NB4 (cell line): ENCODE results near the gene PAM.

Experiments used
- DNase-seq: peaks from one replicate; pipeline ENCODE4 v3.0.0; 2010; ENCODE audit warnings: low read depth
- H3K4me3 ChIP-seq: one replicate; pipeline ENCODE4 v1.5.1; 2011; ENCODE audit warnings: mild to moderate bottlenecking, low read depth, low read length, moderate library complexity
- MYC ChIP-seq: IDR thresholded peaks from 2 replicates; pipeline ENCODE4 v1.6.1; 2011; ENCODE audit warnings: low read depth, low read length
- POLR2A ChIP-seq: IDR thresholded peaks from 2 replicates; pipeline ENCODE4 v1.6.1; 2011; ENCODE audit warnings: mild to moderate bottlenecking; ENCODE audit not compliant: insufficient read length; ENCODE audit errors: extremely low read depth
- TF ChIP-seq, protein P1 (sequence below): IDR thresholded peaks from one replicate; pipeline ENCODE4 v1.5.1; 2012; ENCODE audit warnings: low read depth, low read length
- TF ChIP-seq, protein P2 (sequence below): IDR thresholded peaks from 2 replicates; pipeline ENCODE4 v1.6.1; 2011; ENCODE audit warnings: low read depth, low read length

The PAM gene

DNA sequence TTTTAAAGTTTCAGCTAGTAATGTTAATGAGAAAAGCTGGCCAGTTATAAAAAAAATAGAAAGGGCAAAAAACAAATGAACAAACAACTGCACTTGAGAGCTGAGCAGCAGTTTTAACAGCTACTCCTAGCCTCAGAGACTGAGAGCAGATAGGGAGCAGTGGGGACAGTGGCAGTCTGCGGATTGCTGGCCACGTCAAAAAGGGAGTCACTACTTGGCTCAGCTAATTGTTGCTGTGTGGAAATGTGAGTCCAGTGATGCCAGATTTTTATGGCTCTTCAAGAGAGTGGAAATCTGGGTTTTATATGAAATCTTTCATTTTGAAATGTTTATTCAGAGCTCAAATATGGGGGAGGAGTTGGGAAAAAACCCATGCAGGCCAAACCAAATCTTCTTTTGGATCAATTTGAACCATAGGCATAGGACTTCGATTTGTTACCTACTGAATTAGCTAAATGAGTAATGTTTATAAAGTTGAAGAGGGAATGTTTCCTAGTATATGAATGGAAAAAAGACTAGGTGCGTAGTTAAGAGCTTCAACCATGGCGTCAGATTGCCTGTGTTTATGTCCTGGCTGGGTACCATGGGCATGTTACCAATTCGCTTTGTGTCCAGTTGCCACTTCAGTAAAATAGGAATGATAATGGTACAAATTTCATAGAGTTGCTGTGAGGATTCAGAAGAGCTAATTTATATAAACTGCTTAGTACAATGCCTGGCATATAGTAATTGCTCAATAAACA is 102.1 kb downstream of the PAM start:
- TF ChIP-seq POLR2A, result no peak
- no peak for DNase-seq
- H3K4me3 ChIP-seq, result no peak overlapping the region

DNA sequence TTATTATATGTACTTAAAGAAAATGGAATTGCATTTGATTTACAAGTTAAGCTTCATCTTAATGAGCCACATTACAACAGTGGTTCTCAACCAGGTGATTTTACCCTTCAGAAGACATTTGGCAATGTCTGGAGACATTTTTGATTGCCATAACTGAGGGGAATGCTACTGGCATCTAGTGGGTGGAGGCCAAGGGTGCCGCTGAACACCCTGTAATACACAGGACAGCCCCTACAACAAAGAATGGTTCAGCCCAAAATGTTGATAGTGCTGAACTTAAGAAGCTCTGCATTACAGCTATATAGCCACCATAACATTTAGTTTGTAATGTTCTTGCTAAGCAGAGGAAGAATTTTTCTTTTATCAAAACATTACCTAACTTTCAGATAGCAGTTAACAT is 103.1 kb downstream of the PAM start:
- H3K4me3 ChIP-seq, result no peak overlapping the region
- no peak for DNase-seq
- no peak for TF ChIP-seq MYC

- no peak for DNase-seq
- TF ChIP-seq, protein P1, sequence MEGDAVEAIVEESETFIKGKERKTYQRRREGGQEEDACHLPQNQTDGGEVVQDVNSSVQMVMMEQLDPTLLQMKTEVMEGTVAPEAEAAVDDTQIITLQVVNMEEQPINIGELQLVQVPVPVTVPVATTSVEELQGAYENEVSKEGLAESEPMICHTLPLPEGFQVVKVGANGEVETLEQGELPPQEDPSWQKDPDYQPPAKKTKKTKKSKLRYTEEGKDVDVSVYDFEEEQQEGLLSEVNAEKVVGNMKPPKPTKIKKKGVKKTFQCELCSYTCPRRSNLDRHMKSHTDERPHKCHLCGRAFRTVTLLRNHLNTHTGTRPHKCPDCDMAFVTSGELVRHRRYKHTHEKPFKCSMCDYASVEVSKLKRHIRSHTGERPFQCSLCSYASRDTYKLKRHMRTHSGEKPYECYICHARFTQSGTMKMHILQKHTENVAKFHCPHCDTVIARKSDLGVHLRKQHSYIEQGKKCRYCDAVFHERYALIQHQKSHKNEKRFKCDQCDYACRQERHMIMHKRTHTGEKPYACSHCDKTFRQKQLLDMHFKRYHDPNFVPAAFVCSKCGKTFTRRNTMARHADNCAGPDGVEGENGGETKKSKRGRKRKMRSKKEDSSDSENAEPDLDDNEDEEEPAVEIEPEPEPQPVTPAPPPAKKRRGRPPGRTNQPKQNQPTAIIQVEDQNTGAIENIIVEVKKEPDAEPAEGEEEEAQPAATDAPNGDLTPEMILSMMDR, result no peak
- TF ChIP-seq MYC, result no peak
- TF ChIP-seq, protein P2, sequence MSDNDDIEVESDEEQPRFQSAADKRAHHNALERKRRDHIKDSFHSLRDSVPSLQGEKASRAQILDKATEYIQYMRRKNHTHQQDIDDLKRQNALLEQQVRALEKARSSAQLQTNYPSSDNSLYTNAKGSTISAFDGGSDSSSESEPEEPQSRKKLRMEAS, result no peak
- no peak overlapping the region for H3K4me3 ChIP-seq
Measured at GRCh38 chr5:102858808-102859207, 103.7 kb downstream of the PAM start.

DNA sequence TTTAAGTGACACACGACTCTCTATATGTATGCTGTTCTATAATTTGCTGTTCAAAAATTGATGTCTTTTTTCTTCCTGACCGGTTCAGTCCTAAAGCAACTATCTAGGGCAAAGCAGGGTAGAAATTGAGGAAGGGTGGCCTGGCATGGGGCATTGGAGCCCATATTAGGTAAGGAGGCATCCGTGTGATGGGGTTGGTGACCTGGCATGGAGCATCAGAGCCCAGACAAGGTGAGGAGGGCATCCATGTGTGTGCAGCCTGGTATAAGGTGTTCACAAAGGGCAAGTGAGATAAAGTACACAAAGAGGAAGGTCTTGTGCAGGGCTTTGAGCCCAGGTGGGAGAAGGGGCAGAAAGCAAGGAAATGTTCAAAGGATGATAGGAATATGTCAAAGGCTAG is 104.9 kb downstream of the PAM start:
- DNase-seq, result no peak
- TF ChIP-seq POLR2A, result no peak
- TF ChIP-seq, protein P2, result no peak
- TF ChIP-seq MYC, result no peak
- TF ChIP-seq, protein P1, result no peak
- H3K4me3 ChIP-seq, result no peak overlapping the region

- TF ChIP-seq, protein P2, result no peak
- TF ChIP-seq POLR2A, result no peak
- TF ChIP-seq MYC, result no peak
- TF ChIP-seq, protein P1, result no peak
- DNase-seq, result no peak
- H3K4me3 ChIP-seq, result no peak overlapping the region
Measured at GRCh38 chr5:102863058-102863457, 108.0 kb downstream of the PAM start.

DNA sequence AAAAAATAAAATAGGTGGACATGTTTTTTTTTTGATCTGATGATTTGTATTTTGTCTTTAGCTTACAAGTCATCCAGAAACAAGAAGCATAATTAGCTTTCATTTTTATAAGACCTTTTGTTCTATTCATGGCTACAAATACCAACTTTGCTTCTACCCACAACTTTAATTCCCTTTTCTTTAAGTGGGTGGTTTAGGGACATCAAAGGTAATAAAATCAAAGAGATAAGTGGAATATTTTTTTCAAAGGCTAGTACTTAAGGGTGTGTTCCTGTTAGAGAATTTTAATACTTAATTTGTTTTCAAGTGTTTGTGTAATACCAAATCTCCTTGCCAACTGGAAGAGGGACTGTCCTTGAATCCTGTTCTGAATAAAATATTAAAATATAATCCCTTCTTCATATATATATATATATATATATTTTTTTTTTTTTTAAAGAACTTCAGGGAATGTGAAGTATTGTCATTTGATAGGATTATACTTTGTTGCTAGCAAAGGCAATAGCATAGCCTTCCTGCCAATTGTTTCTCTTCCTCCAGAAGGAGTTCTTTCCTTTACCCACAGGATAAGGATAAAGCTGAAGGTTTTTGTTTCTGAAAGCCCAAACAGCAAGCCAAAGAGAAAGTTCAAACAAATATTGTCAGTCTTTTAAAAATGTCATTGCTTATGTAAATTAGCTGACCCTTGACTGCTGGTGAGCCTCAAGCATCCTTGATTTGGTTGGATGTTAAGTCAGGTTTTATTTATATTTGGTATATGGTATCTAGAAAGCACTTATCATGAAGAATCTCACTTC is 108.9 kb downstream of the PAM start:
- H3K4me3 ChIP-seq, result no peak overlapping the region
- TF ChIP-seq POLR2A, result no peak
- TF ChIP-seq MYC, result no peak
- no peak for DNase-seq

- TF ChIP-seq POLR2A (no peak), MYC (no peak)
- TF ChIP-seq, protein P2, result no peak
- TF ChIP-seq, protein P1, result no peak
- no peak for DNase-seq
- no peak overlapping the region for H3K4me3 ChIP-seq
Measured at GRCh38 chr5:102865171-102865509, 110.0 kb downstream of the PAM start.
